ENCODE data around the gene RBFOX1.

Gene RBFOX1

GRCh38 chr16:7602291-7602950 lies 269.8 kb downstream of the RBFOX1 start:
- no peak for DNase-seq (ENCODE audit: low read depth)

GRCh38 chr16:7605812-7606211 lies 273.2 kb downstream of the RBFOX1 start:
- DNase-seq (ENCODE audit: low read depth) = no peak

- no peak for DNase-seq (ENCODE audit: low read depth)
These were observed 280.0 kb downstream of the RBFOX1 start for GRCh38 chr16:7612671-7613070.

- DNase-seq (ENCODE audit: low read depth) = no peak
These were observed 280.9 kb downstream of the RBFOX1 start for GRCh38 chr16:7613518-7613917.

- DNase-seq (ENCODE audit: low read depth) = no peak
These were observed 281.6 kb downstream of the RBFOX1 start for GRCh38 chr16:7614021-7614795.

- no peak for DNase-seq (ENCODE audit: low read depth)
These were observed 282.9 kb downstream of the RBFOX1 start for GRCh38 chr16:7615565-7615964.

- DNase-seq (ENCODE audit: low read depth) = no peak
These were observed 292.5 kb downstream of the RBFOX1 start for GRCh38 chr16:7624871-7625766.

- no peak for DNase-seq (ENCODE audit: low read depth)
These were observed 296.3 kb downstream of the RBFOX1 start for GRCh38 chr16:7628981-7629380.

- no peak for DNase-seq (ENCODE audit: low read depth)
These were observed 296.9 kb downstream of the RBFOX1 start for GRCh38 chr16:7629571-7629970.

- no peak for DNase-seq (ENCODE audit: low read depth)
These were observed 304.8 kb downstream of the RBFOX1 start for GRCh38 chr16:7637446-7637845.

GRCh38 chr16:7638306-7638705 lies 305.7 kb downstream of the RBFOX1 start:
- no peak for DNase-seq (ENCODE audit: low read depth)

- no peak for DNase-seq (ENCODE audit: low read depth)
These were observed 307.7 kb downstream of the RBFOX1 start for GRCh38 chr16:7640334-7640733.

GRCh38 chr16:7644176-7644575 lies 311.5 kb downstream of the RBFOX1 start:
- no peak for DNase-seq (ENCODE audit: low read depth)

GRCh38 chr16:7644811-7645210 lies 312.2 kb downstream of the RBFOX1 start:
- no peak for DNase-seq (ENCODE audit: low read depth)

- DNase-seq (ENCODE audit: low read depth) = no peak
These were observed 314.3 kb downstream of the RBFOX1 start for GRCh38 chr16:7646821-7647500.

GRCh38 chr16:7650431-7650830 lies 317.8 kb downstream of the RBFOX1 start:
- DNase-seq (ENCODE audit: low read depth) = no peak

GRCh38 chr16:7651803-7652570 lies 319.3 kb downstream of the RBFOX1 start:
- no peak for DNase-seq (ENCODE audit: low read depth)

GRCh38 chr16:7653746-7654461 lies 321.3 kb downstream of the RBFOX1 start:
- no peak for DNase-seq (ENCODE audit: low read depth)

GRCh38 chr16:7675628-7676027 lies 343.0 kb downstream of the RBFOX1 start:
- DNase-seq (ENCODE audit: low read depth) = no peak

GRCh38 chr16:7680296-7680695 lies 347.7 kb downstream of the RBFOX1 start:
- DNase-seq (ENCODE audit: low read depth) = no peak

- DNase-seq (ENCODE audit: low read depth) = no peak
These were observed 356.2 kb downstream of the RBFOX1 start for GRCh38 chr16:7688811-7689210.

Data from fibroblast of the conjunctiva (primary cell).